Activated CD8-positive, alpha-beta memory T cell treated with anti-CD3 and anti-CD28 coated beads, Interleukin-2, amount 50 U/mL, for 4 hours (primary cell): ENCODE results near the gene MAPK1.
"Not testable (repeated sequence)": the region's sequence is repeated elsewhere in the genome, so short reads cannot be mapped to it uniquely, and the experiment has no call there.

Experiments
- DNase-seq: peaks from one replicate; pipeline ENCODE4 v3.0.0-alpha.2; 2020

Gene MAPK1

DNA sequence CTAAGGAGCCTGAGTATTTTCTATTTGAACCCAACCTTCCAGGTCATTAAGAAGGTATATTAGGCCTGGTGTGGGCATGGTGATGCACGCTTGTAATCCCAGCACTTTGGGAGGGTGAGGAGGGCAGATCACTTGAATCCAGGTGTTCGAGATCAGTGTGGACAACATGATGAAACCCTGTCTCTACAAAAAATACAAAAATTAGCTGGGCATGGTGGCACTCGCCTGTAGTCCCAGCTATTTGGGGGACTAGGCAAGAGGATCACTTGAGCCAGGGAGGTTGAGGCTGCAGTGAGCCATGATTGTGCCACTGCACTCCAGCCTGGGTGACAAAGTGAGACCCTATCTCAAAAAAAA lies 50.0 kb downstream of the MAPK1 start:
- DNase-seq, result not testable (repeated sequence)

DNA sequence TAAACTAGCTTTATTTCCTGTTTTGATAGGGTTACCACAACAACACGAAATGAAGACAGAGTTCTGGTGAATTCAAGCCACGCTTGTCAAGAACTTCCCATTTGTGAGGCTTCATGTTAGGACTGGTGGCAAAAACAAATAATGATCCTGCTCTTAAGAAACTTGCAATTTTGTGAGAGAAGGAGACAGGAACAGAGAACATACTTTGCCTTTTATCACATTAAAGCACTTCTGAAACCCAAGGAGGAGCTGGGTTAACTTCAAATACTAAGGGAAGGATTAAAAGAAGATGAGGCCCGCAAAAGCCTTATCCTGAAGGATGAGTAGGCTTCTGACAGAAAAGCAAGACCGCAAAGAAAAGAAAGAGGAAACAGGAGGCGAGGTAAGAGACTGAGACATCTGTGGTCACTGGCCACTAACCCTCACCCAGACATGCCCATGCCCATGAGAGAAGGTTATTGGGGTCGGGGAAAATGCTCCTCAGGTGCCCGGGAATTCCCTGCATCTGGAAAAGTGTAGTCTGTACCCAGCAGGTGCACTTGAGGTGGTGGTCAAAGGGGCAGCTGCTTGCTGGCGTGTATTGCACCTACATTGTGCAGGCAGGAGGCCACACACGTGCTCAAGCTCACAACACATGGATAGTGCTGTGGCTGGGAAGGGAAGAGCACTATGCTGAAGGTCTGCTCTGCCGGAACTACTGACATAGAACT lies 50.5 kb downstream of the MAPK1 start:
- no peak for DNase-seq

DNA sequence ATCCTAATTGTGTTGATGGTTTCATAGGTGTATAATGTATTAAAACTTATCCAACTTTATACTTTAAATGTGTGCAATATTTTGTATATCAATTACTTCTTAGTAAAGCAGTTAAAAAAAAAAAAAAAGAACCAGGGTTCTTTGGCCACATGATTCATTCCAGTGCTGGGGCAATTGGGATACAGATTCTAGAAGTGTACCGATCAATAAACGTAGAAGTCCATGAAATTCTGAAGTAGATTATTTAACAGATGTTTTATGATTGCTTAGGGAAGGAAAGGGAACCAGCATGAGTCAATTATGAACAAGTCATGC lies 51.0 kb downstream of the MAPK1 start:
- DNase-seq, result no peak

DNA sequence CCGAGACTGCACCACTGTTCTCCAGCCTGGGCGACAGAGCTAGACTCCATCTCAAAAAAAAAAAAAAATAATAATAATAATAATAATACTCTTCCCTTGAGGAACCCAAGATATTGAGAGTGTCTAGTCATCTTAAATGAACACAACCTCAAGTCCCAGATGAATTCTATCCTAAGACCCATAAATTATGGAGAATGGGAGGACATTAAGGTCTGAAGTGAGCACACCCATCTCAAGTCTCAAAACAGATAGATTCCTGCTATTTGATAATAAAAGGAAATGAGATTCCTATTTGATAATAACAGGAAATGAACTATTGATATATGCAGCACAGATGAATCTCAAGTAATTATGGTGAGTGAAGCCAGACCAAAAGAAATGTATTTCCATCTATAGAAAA lies 51.5 kb downstream of the MAPK1 start:
- DNase-seq, result no peak

DNA sequence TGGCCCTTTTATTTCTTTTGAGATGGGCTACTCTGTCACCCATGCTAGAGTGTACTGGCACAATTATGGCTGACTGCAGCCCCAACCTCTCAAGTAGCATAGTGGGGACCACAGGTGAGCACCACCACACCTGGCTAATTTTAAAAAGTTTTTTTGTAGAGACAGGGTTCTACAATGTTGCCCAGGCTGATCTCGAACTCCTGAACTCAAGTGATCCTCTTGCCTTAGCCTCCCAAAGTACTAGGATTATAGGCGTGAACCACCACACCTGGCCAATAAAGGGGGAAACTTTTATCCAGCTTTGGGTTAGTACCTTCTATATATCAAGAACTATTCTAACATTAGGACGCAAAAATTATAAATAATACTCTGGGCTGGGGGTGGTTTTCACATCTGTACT lies 52.1 kb downstream of the MAPK1 start:
- no peak for DNase-seq

DNA sequence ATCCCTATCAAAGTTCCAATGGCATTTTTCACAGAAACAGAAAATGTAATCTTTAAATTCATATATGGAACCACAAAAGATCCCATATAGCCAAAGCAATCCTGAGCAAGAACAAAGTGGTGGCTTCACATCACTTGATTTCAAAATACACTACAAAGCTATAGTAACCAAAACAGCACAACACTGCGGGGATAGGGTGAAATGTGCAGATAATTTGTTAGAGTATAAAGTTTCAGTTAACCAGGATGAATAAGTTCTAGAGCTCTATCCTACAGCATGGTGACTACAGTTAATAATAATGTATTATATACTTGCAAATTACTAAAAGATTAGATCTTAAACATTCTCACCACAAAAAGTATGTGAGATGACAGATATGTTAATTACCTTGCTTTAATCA lies 55.5 kb downstream of the MAPK1 start:
- DNase-seq, result no peak

DNA sequence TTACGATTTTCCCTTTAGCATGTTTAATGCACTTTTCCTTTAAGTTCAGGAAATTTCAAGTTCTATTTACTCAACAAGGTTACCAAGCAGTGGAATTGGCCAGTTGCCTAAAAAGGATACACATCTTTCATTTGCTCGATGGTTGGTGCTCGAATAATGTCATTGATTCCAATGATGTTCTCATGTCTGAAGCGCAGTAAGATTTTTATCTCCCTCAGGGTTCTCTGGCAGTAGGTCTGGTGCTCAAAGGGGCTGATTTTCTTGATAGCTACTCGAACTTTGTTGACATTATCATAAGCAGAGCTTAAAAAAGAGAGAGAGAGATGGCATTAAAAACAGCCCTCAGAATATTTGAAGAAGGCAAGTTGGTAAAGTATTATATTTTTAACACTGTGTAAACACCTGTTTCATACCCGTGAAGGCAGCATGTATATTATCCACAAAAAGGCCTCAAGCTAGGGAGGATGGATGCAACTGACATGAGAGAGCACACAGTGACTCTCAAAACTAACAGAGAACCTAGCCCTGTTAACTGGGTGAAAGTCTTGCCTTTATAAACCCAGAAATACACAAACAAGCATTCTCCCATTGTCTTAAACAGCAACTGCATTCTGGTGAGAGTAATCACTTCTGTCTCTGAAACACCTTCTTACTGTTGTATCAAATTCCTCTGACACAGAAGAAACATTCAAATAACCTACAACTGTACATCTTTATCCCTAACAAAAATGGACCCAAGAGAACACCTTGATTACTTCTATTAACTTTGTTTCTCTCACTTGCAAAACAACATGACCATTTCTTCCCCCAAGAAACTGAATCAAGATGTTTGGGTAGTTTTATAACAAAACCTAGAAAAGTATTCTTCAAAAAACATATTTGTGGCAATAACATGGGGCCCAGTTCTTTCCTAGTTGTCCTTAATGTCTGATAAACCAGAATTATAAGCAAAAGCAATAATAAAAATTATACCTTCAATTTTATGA lies 59.6 kb downstream of the MAPK1 start:
- DNase-seq, result no peak

DNA sequence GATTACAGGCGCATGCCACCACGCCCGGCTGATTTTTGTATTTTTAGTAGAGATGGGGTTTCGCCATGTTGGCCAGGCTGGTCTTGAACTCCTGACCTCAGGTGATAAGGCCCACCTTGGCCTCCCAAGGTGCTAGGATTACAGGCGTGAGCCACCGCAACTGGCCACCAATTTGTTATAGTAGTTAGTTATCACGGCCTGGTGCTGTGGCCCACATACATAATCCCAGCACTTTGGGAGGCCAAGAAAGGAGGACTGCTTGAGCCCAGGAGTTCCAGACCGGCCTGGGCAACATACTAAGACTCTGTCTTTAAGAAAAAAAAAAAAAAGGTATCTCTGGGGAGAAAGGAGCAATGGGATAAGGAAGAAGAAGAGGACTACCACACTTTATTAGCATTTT lies 62.1 kb downstream of the MAPK1 start:
- not testable (repeated sequence) for DNase-seq

DNA sequence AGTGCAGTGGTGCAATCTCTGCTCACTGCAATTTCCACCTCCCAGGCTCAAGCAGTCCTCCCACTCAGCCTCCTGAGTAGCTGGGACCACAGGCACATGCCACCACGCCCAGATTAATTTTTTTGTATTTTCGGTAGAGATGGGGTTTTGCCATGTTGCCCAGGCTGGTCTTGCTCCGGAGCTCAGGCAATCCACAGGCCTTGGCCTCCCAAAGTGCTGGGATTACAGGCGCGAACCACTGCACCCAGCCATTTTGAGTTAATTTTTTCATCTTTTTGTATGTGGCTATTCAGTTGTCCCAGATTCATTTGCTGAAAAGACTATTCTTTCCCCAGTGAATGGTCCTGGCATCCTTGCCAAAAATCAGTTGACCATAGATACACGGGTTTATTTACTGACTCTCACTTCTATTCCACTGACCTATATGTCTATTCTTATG lies 63.6 kb downstream of the MAPK1 start:
- no peak for DNase-seq

DNA sequence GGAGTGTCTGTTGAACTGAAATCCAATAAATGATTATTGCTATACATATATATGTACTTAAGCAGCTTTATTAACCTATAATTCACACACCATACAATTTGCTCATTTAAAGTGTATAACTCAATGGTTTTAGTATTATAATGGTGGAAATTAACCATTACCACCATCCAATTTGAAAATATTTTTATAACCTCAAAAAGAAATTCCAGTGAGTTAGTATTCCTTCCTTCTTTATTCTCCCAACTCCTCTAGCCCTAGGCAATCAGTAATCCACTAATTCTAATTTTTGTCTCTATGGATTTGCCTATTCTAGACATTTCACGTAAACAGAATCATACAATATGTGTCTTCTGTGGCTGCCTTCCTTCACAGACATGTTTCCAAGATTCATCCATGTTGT lies 64.8 kb downstream of the MAPK1 start:
- DNase-seq, result no peak

DNA sequence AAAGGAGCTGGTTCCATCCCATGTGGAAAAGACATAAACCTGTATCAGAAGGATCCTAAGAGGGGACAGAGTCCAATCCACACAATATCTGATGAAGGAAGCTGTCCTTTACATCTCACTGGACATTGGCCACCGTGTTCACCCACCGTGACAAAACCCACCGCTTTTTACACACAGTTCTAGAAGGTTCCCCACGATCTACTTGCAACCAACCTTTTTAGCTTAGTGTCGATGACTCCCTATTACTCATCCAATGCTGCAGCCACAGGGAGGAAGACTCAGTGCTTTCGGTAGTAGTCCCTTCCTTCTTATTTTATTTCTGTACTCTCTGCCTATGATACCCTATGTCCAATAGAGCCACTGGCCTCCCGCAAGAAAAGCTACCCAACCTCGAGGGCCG lies 65.4 kb downstream of the MAPK1 start:
- DNase-seq, result no peak

DNA sequence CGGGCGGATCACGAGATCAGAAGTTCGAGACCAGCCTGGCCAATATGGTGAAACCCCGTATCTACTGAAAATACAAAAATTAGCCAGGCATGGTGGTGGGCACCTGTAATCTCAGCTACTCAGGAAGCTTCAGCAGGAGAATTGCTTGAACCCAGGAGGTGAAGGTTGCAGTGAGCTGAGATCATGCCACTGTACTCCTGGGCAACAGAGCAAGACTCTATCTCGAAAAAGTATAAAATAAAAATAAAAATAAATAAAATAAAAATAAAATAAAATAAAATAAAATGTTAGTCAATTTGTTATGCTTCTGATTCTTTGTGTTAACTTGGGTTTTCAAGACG lies 66.2 kb downstream of the MAPK1 start:
- DNase-seq, result not testable (repeated sequence)

DNA sequence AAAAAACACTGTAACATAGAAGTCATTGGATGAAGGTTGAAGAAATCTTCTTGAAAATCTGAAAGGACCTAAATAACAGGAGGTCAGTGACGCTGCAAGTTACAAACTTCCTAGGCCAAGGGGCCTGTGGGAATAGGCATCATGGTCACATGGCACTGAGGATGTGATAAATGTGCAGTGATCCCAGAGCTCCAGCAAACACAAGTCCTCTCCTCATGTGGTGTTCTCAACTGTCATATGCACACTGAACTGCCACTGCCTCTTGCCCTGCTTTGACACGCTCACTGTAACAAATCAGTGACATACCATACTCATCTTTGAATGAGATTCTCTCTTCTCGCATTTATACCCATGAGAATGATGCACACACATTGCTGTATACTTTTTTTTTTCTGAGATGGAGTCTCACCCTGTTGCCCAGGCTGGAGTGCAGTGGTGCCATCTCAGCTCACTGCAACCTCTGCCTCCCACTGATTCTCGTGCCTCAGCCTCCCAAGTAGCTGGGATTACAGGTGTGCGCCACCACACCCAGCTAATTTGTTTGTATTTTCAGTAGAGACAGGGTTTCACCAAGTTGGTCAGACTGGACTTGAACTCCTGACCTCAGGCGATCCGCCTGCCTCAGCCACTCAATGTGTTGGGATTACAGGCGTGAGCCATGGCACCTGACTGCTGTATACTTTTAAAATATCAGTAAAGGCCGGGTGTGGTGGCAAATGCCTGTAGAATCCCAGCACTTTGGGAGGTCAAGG lies 66.7 kb downstream of the MAPK1 start:
- DNase-seq, result no peak

DNA sequence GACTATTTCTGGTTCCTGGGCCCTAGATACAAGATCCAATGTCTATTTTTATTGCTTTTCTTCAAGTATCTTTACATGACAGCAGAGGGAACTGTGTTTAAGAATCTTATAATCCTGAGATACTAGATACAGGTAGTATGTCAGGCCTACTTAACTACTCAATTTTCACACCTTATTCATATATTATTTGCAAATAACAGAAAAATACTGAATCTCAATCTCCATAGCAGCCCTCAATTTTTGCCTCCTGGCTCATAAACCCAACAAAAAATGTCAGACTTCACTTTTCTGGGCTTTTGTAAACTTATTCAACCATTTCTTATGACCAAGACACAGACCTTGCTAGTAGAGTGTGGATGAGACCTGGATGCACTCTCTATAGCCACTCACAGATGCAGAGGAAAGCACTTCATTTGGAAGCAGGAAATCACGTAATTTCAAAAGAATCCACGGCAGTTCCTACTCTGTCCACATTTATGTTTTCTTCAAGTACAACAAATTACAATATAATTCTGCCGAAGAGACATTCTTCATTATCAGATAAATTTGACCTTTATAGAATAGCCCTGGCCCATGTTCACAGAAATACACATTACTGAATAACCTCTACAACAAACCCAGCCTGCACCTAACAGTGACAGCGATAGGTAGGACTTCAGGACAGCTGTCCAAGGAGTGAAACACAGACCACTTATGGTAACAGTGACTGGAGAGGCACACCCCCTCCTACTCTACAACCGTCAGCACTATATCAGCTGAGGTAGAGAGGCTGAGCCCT lies 69.8 kb downstream of the MAPK1 start:
- DNase-seq, result no peak

DNA sequence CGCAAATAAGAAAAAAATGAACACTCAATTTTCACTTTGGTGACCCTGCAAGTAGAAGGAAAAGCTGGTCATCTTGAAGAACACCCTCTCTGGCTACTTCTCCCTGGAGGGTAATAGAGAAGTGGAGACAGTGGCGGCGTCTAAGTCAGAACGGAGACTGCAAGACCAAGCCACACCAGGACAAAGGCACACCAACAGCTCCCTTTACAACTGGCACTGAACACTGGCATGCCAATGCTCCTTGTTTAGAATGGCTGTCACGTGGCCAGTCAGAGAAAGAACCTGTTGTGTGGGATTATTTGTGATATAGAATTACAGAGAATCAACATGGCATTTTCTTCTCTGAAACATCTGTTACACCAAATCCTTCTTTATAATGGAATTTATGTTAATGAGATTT lies 70.6 kb downstream of the MAPK1 start:
- no peak for DNase-seq

DNA sequence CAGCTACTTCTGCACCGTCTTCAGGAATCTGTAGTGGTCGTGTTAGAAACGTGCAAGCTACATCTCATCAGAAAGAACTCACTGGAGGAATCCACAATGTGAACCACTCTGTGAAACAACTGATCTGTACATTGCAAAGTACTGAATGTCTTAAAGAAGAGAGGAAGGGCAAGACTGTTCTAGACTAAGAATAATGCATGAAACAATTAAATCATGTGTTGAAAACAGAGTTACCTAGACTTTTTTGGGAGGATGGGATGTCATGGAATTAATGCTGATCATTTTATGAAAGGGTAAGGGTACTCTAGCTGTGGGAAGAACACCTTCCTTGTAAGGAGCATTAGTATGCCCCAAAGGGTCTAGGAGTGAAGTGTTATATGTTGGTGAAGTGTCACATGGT lies 71.2 kb downstream of the MAPK1 start:
- no peak for DNase-seq

DNA sequence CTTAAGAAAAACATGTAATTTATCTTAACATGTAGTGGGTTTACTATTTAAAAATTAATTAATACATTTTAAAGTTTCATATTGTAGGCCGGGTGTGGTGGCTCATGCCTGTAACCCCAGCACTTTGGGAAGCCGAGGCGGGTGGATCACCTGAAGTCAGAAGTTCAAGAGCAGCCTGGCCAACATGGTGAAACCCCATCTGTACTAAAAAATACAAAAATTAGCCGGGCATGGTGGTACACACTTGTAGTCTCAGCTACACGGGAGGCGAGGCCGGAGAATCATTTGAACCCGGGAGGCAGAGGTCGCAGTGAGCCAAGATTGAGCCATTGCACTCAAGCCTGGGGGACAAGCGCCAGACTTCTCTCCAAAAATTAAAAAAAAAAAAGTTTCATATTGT lies 73.7 kb downstream of the MAPK1 start:
- not testable (repeated sequence) for DNase-seq

DNA sequence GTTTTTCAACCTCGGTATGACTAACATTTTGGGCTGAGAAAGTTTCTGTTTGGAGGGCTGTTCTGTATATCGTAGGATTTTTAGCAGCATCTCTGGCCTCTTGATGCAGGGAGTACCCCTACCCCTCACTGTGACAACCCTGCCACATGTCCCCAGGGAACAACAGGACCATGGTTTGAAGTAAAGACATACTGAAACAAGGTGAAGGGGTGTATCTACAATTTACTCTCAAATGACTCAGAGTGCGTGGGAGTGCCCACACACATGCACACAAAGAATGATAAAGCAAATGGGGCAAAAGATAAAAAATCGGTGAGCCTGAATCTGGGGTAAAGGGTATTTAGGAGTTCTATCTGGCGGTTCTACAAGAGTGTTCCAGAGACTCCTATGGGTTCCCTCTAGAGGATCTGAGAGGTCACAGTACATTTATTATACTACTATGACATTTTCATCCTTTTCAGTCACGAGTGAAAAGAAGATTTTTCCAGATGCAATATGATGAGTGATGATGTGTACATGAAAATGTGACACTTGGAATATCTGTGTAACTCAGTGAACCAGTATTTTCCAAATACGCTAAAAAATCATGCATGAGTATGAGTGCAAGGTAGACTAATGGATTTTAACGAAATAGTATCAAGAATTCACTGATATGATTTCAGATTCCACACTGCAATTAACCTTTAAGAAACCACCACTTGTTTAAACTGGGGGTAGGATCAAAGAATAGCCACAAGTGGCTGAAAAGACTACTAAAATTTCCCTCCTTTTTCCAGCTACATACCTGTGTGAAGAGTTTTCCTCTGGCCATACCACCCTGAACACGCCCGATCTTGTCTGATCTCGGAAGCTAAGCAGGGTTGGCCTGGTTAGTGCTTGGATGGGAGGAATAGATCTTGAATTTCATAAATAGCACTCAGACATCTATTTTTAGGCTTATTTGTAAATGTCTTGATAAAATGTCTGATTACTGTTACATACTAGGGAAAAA lies 75.5 kb downstream of the MAPK1 start:
- DNase-seq, result peak; percentile 17

DNA sequence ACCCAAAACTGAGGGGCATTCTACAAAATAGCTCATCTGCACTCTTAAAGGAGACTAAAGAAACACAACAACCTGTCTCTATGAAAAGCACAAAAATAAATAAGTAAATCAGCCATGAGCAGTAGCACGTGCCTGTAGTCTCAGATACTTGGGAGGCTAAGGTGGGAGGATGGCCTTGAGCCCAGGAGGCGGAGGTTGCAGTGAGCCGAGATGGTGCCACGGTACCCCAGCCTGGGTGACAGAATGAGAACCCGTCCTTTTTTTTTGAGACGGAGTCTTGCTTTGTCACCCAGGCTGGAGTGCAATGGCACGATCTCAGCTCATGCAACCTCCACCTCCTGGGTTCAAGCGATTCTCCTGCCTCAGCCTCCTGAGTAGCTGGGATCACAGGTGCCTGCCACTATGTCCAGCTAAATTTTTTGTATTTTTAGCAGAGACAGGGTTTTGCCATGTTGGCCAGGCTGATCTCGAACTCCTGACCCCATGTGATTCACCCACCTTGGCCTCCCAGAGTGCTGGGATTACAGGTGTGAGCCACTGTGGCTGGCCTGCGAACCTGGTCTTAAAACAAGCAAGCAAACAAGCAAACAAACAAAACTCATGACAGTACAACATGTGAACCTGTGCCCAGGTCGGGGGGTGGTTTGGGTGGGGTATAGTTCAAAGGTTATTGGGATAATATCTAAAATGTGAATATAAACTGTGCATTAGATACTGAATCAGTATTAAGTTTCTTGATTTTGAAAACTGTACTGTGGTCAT lies 76.4 kb downstream of the MAPK1 start:
- DNase-seq, result not testable (repeated sequence)

DNA sequence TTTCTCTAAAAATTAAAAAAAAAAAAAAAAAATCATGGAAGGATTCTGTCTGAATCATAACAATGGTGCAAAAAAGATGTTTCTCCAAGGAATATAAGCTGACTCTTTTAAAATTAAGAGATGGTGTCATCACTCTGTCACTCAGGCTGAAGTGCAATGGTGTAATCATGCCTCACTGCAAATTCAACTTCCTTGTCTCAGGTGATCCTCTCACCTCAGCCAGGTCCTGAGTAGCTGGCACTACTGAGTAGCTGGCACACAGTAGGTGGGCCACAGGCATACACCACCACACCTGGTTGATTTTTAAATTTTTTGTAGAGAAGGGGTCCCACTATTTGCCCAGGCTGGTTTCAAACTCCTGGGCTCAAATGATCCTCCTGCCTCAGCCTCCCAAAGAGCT lies 77.1 kb downstream of the MAPK1 start:
- DNase-seq, result no peak

DNA sequence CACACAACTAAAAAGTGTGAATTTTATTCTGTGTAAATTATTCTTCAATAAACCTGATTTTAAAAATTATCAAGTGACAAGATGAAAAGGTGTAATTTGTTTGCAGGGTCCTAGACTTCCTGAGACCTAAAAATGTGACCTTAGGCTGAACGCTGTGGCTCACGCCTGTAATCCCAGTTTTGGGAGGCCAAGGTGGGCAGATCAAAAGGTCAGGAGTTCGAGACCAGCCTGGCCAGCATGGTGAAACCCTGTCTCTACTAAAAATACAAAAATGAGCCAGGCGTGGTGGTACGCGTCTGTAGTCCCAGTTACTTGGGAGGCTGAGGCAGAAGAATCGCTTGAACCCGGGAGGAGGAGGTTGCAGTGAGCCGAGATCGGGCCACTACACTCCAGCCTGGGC lies 79.9 kb downstream of the MAPK1 start:
- DNase-seq, result not testable (repeated sequence)
